Measurements from ENCODE around the gene GRM7. TPM values are rescaled to one million over a fixed set of nuclear protein-coding genes. Genes with fewer than 3 reads are reported as not detected.

Gene GRM7
- total RNA-seq, 1 experiment from 2014 or later = 0.04 TPM

- DNase-seq = no peak
- no peaks in the 10 kb centered on the region for H3K4me1 ChIP-seq
- H3K9me3 ChIP-seq (replicated peaks) = 0 out of 2 replicates have a peak, but pooled peaks cover 3% of the 10 kb centered on the region
- H3K27ac ChIP-seq = no peak overlapping the region
- no peak overlapping the region for H3K4me3 ChIP-seq
- no peaks in the 10 kb centered on the region for H3K36me3 ChIP-seq
- no peaks in the 10 kb centered on the region; the same call in 1 of the 2 replicates for H3K27me3 ChIP-seq
These were observed 706.2 kb downstream of the GRM7 start for GRCh38 chr3:7567160-7567559.

GRCh38 chr3:7568526-7569184 is 707.7 kb downstream of the GRM7 start:
- no peak for DNase-seq
- Histone ChIP-seq H3K27me3 (no peaks in the 10 kb centered on the region), H3K4me3 (no peak overlapping the region), H3K36me3 (no peaks in the 10 kb centered on the region), H3K27ac (no peak overlapping the region), H3K9me3 (replicated peaks) (0 out of 2 replicates have a peak, but pooled peaks cover 3% of the 10 kb centered on the region), H3K4me1 (no peaks in the 10 kb centered on the region)

GRCh38 chr3:7573330-7573729 is 712.4 kb downstream of the GRM7 start:
- Histone ChIP-seq H3K4me3 (no peak overlapping the region), H3K4me1 (no peaks in the 10 kb centered on the region), H3K9me3 (replicated peaks) (0 out of 2 replicates have a peak, but pooled peaks cover 3% of the 10 kb centered on the region), H3K27me3 (no peaks in the 10 kb centered on the region), H3K27ac (no peak overlapping the region), H3K36me3 (no peaks in the 10 kb centered on the region)
- no peak for DNase-seq

GRCh38 chr3:7574435-7574834 is 713.5 kb downstream of the GRM7 start:
- Histone ChIP-seq H3K4me1 (no peaks in the 10 kb centered on the region), H3K4me3 (no peak overlapping the region), H3K9me3 (replicated peaks) (0 out of 2 replicates have a peak, but pooled peaks cover 3% of the 10 kb centered on the region), H3K36me3 (no peaks in the 10 kb centered on the region), H3K27ac (no peak overlapping the region), H3K27me3 (no peaks in the 10 kb centered on the region)
- no peak for DNase-seq

- H3K4me3 ChIP-seq = no peak overlapping the region
- no peaks in the 10 kb centered on the region for H3K27me3 ChIP-seq
- no peak overlapping the region for H3K27ac ChIP-seq
- H3K4me1 ChIP-seq = no peaks in the 10 kb centered on the region
- 0 out of 2 replicates have a peak, but pooled peaks cover 3% of the 10 kb centered on the region for H3K9me3 ChIP-seq (replicated peaks)
- no peak for DNase-seq
- no peaks in the 10 kb centered on the region for H3K36me3 ChIP-seq
These were observed 715.2 kb downstream of the GRM7 start for GRCh38 chr3:7576071-7576470.

- H3K9me3 ChIP-seq (replicated peaks) = 0 out of 2 replicates have a peak, but pooled peaks cover 3% of the 10 kb centered on the region
- H3K27ac ChIP-seq = no peak overlapping the region
- no peak for DNase-seq
- no peak overlapping the region for H3K4me3 ChIP-seq
- H3K36me3 ChIP-seq = no peaks in the 10 kb centered on the region
- no peaks in the 10 kb centered on the region for H3K4me1 ChIP-seq
- no peaks in the 10 kb centered on the region for H3K27me3 ChIP-seq
These were observed 715.6 kb downstream of the GRM7 start for GRCh38 chr3:7576506-7576905.

GRCh38 chr3:7577513-7577912 is 716.6 kb downstream of the GRM7 start:
- Histone ChIP-seq H3K36me3 (no peaks in the 10 kb centered on the region), H3K27me3 (no peaks in the 10 kb centered on the region), H3K4me3 (no peak overlapping the region), H3K27ac (no peak overlapping the region), H3K9me3 (replicated peaks) (no peaks in the 10 kb centered on the region), H3K4me1 (no peaks in the 10 kb centered on the region)
- DNase-seq = no peak

- Histone ChIP-seq H3K27me3 (peaks cover 7% of the 10 kb centered on the region), H3K36me3 (no peaks in the 10 kb centered on the region), H3K9me3 (replicated peaks) (no peaks in the 10 kb centered on the region; the same call in 1 of the 2 replicates), H3K27ac (no peak overlapping the region), H3K4me1 (no peaks in the 10 kb centered on the region), H3K4me3 (no peak overlapping the region)
- DNase-seq = no peak
These were observed 720.9 kb downstream of the GRM7 start for GRCh38 chr3:7581831-7582230.

- H3K36me3 ChIP-seq = no peaks in the 10 kb centered on the region
- DNase-seq = peak in 1 of 2 experiments; percentile 36
- peaks cover 7% of the 10 kb centered on the region for H3K27me3 ChIP-seq
- H3K4me1 ChIP-seq = no peaks in the 10 kb centered on the region
- no peaks in the 10 kb centered on the region; the same call in 1 of the 2 replicates for H3K9me3 ChIP-seq (replicated peaks)
- H3K4me3 ChIP-seq = no peak overlapping the region
- no peak overlapping the region for H3K27ac ChIP-seq
These were observed 724.1 kb downstream of the GRM7 start for GRCh38 chr3:7585052-7585451.

- Histone ChIP-seq H3K4me1 (no peaks in the 10 kb centered on the region), H3K36me3 (no peaks in the 10 kb centered on the region), H3K27ac (no peak overlapping the region), H3K9me3 (replicated peaks) (no peaks in the 10 kb centered on the region; the same call in 1 of the 2 replicates), H3K4me3 (no peak overlapping the region), H3K27me3 (peaks cover 3% of the 10 kb centered on the region; the same call in 1 of the 2 replicates)
- no peak for DNase-seq
These were observed 727.3 kb downstream of the GRM7 start for GRCh38 chr3:7588236-7588635.

- Histone ChIP-seq H3K9me3 (replicated peaks) (no peaks in the 10 kb centered on the region; the same call in 1 of the 2 replicates), H3K27ac (no peak overlapping the region), H3K27me3 (no peaks in the 10 kb centered on the region), H3K36me3 (no peaks in the 10 kb centered on the region), H3K4me3 (no peak overlapping the region), H3K4me1 (no peaks in the 10 kb centered on the region)
- no peak for DNase-seq
These were observed 728.6 kb downstream of the GRM7 start for GRCh38 chr3:7589526-7589925.

- no peaks in the 10 kb centered on the region for H3K9me3 ChIP-seq (replicated peaks)
- no peak overlapping the region for H3K27ac ChIP-seq
- no peaks in the 10 kb centered on the region for H3K4me1 ChIP-seq
- no peaks in the 10 kb centered on the region for H3K27me3 ChIP-seq
- no peak for DNase-seq
- no peaks in the 10 kb centered on the region for H3K36me3 ChIP-seq
- no peak overlapping the region for H3K4me3 ChIP-seq
These were observed 741.4 kb downstream of the GRM7 start for GRCh38 chr3:7602297-7602696.

GRCh38 chr3:7607083-7607482 is 746.2 kb downstream of the GRM7 start:
- no peak for DNase-seq
- H3K27me3 ChIP-seq = no peaks in the 10 kb centered on the region
- H3K9me3 ChIP-seq (replicated peaks) = no peaks in the 10 kb centered on the region
- H3K36me3 ChIP-seq = no peaks in the 10 kb centered on the region
- H3K4me1 ChIP-seq = no peaks in the 10 kb centered on the region
- H3K4me3 ChIP-seq = no peak overlapping the region
- no peak overlapping the region for H3K27ac ChIP-seq

GRCh38 chr3:7607676-7608075 is 746.8 kb downstream of the GRM7 start:
- DNase-seq = no peak
- Histone ChIP-seq H3K27ac (no peak overlapping the region), H3K36me3 (no peaks in the 10 kb centered on the region), H3K4me3 (no peak overlapping the region), H3K27me3 (no peaks in the 10 kb centered on the region), H3K9me3 (replicated peaks) (no peaks in the 10 kb centered on the region), H3K4me1 (no peaks in the 10 kb centered on the region)

GRCh38 chr3:7610634-7611033 is 749.7 kb downstream of the GRM7 start:
- Histone ChIP-seq H3K36me3 (no peaks in the 10 kb centered on the region), H3K4me3 (no peak overlapping the region), H3K4me1 (no peaks in the 10 kb centered on the region), H3K27me3 (no peaks in the 10 kb centered on the region), H3K27ac (no peak overlapping the region), H3K9me3 (replicated peaks) (no peaks in the 10 kb centered on the region)
- DNase-seq = no peak

GRCh38 chr3:7615043-7615442 is 754.1 kb downstream of the GRM7 start:
- H3K9me3 ChIP-seq (replicated peaks) = no peaks in the 10 kb centered on the region
- no peak for DNase-seq
- no peak overlapping the region for H3K4me3 ChIP-seq
- H3K4me1 ChIP-seq = no peaks in the 10 kb centered on the region
- H3K36me3 ChIP-seq = no peaks in the 10 kb centered on the region
- H3K27ac ChIP-seq = no peak overlapping the region
- H3K27me3 ChIP-seq = no peaks in the 10 kb centered on the region
